Measurements from ENCODE around the gene FAXDC2.

FAXDC2 gene

DNA sequence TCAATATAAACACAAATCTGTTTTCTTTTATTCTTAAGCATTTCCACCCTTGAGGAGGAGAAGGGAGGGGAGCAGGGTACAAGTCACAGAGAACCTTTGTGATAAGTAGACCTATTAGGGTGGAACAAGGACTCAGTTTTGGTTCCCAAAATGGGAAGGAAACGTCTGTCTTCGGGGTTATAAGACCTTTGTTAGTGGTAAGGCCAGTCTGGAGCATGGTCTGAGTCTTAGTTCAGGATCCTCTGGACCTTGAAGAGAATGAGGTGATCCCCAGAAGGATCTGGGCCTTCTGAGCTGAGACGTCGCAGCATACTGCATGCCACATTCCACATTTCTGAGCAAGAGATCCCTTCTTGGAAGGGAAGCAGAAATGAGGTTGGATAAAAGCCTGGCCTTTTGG, 37.2 kb downstream of the FAXDC2 start:
- DNase-seq (ENCODE audit: insufficient read length, low spot score) = no peak
- TF ChIP-seq TAF1 (IDR thresholded peaks at IDR 0.05; ENCODE audit: low read depth, low read length) = no peak
- no peak for TF ChIP-seq SPI1 (IDR thresholded peaks at IDR 0.05; ENCODE audit: low read depth, low read length)
- no peak for TF ChIP-seq PAX5 (IDR thresholded peaks at IDR 0.05; ENCODE audit: insufficient read depth, low read length, severe bottlenecking)
- TF ChIP-seq POLR2AphosphoS5 (IDR thresholded peaks at IDR 0.05; ENCODE audit: low read depth, low read length) = no peak
- no peak for TF ChIP-seq POLR2A (IDR thresholded peaks at IDR 0.05; ENCODE audit: low read depth, low read length)
- no peak for TF ChIP-seq POU2F2 (IDR thresholded peaks at IDR 0.05; ENCODE audit: low read depth, low read length)
- FAIRE-seq = peak; percentile 43

DNA sequence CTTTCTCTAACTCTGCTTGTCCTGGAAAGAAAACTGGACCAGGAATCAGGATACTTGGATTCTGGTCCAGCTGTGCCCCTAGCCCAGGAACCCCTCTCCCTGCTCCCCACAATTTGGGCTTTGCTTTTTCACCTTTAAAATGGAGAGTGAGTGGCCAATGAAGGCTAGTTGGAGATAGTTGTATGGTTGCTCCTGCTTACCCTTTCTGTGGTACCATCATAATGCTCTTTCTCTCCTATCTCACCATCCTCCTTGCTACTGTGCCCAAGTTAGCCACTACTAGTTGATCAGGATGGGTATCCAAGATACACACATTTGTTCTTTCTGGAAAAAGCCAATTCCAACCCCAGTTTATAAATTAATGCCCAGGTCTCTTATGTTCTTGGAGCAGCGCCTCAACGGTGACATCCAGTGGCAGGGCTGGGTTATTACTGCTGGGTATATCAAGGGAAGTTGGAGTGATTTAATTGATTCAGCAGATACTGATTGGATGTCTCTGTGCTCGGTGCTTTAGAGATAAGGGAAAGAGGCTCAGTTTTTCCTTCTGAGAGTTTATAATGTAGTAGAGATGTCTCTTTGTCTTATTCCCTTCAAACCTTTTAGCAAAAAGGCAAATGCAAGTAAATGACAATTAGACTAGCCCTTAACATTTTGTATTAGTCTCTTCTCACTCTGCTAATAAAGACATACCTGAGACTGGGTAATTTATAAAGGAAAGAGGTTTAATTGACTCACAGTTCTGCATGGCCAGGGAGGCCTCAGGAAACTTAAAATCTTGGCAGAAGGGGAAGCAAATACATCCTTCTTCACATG, 38.5 kb downstream of the FAXDC2 start:
- FAIRE-seq = peak; percentile 82
- no peak for TF ChIP-seq POU2F2 (IDR thresholded peaks at IDR 0.05; ENCODE audit: low read depth, low read length)
- no peak for TF ChIP-seq POLR2AphosphoS5 (IDR thresholded peaks at IDR 0.05; ENCODE audit: low read depth, low read length)
- DNase-seq (ENCODE audit: insufficient read length, low spot score) = peak; percentile 45

DNA sequence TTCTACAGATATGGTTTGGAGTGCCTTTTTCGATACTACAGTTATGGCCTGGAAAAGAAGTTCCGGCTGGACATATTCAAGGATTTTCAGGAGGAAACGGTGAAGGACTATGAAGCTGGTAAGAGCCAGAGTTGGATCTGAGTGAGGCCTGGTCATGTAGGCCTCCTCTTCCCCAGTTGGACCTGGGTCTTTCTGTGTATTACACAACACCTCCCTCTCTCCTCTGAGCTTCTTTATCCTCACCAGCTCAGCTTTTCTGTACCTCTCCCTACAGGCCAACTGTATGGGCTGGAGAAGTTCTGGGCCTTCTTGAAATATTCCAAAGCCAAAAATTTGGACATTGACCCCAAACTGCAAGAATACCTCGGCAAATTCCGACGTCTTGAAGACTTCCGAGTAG, 39.2 kb downstream of the FAXDC2 start:
- FAIRE-seq = no peak
- DNase-seq (ENCODE audit: insufficient read length, low spot score) = no peak
- TF ChIP-seq POLR2AphosphoS5 (IDR thresholded peaks at IDR 0.05; ENCODE audit: low read depth, low read length) (no peak), POU2F2 (IDR thresholded peaks at IDR 0.05; ENCODE audit: low read depth, low read length) (no peak), PAX5 (IDR thresholded peaks at IDR 0.05; ENCODE audit: insufficient read depth, low read length, severe bottlenecking) (no peak), TAF1 (IDR thresholded peaks at IDR 0.05; ENCODE audit: low read depth, low read length) (no peak), SPI1 (IDR thresholded peaks at IDR 0.05; ENCODE audit: low read depth, low read length) (no peak), POLR2A (IDR thresholded peaks at IDR 0.05; ENCODE audit: low read depth, low read length) (no peak)

DNA sequence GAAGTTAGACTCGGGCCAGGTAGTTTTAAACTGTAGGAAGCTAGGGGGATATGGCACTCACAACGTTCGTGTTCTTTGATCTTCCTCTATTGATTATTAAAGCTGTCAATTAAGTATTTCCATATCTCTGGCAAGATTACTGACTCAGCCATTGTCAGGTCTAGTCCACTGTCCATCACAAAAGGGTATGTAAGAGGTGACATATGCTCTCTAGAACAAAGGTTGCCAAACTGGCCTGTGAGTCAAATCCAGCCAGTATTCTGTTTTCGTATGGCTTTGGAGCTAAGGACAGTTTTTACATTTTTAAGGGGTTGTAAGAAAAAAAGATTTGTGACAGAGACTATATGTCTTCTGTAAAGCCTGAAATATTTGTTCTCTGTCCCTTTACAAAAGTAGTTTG, 44.2 kb downstream of the FAXDC2 start:
- no peak for DNase-seq (ENCODE audit: insufficient read length, low spot score)
- TF ChIP-seq POLR2AphosphoS5 (IDR thresholded peaks at IDR 0.05; ENCODE audit: low read depth, low read length) (no peak), TAF1 (IDR thresholded peaks at IDR 0.05; ENCODE audit: low read depth, low read length) (no peak), PAX5 (IDR thresholded peaks at IDR 0.05; ENCODE audit: insufficient read depth, low read length, severe bottlenecking) (no peak), POU2F2 (IDR thresholded peaks at IDR 0.05; ENCODE audit: low read depth, low read length) (no peak), SPI1 (IDR thresholded peaks at IDR 0.05; ENCODE audit: low read depth, low read length) (no peak), POLR2A (IDR thresholded peaks at IDR 0.05; ENCODE audit: low read depth, low read length) (no peak)
- FAIRE-seq = no peak

DNA sequence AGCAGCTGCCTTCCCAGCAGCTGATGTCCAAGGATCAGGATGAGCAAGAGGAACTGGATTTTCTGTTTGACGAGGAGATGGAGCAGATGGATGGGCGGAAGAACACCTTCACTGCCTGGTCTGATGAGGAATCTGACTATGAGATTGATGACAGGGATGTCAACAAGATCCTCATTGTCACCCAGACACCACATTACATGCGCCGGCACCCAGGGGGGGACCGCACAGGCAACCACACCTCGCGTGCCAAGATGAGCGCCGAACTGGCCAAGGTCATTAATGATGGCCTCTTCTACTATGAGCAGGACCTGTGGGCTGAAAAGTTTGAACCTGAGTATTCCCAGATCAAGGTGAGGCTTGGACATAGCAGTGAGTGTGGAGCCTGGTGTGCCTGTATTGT, 48.4 kb downstream of the FAXDC2 start:
- DNase-seq (ENCODE audit: insufficient read length, low spot score) = no peak
- no peak for FAIRE-seq
- TF ChIP-seq POLR2A (IDR thresholded peaks at IDR 0.05; ENCODE audit: low read depth, low read length) = no peak
- TF ChIP-seq POU2F2 (IDR thresholded peaks at IDR 0.05; ENCODE audit: low read depth, low read length) = no peak

DNA sequence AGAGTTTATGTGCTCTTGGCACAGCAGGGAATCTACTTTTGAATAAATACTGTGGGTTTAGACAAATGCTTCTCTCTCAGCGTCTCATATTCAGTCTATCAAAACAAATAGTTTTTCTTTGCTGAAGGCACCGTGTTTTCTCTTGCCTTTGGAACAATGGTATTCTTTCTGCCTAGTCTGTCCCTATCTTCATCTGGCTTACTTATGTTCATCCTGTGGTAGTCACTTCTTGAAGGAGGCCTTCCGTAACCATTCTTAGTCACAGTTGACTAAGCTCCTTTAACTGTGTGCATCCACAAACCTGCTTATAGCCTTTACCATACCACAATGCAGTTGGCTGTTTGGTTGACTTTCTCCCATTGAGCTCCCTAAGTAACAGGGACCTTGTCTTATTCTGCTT, 49.3 kb downstream of the FAXDC2 start:
- TF ChIP-seq TAF1 (IDR thresholded peaks at IDR 0.05; ENCODE audit: low read depth, low read length) (no peak), POLR2A (IDR thresholded peaks at IDR 0.05; ENCODE audit: low read depth, low read length) (no peak), SPI1 (IDR thresholded peaks at IDR 0.05; ENCODE audit: low read depth, low read length) (no peak), PAX5 (IDR thresholded peaks at IDR 0.05; ENCODE audit: insufficient read depth, low read length, severe bottlenecking) (no peak), POU2F2 (IDR thresholded peaks at IDR 0.05; ENCODE audit: low read depth, low read length) (no peak), POLR2AphosphoS5 (IDR thresholded peaks at IDR 0.05; ENCODE audit: low read depth, low read length) (no peak)
- FAIRE-seq = no peak
- DNase-seq (ENCODE audit: insufficient read length, low spot score) = no peak

DNA sequence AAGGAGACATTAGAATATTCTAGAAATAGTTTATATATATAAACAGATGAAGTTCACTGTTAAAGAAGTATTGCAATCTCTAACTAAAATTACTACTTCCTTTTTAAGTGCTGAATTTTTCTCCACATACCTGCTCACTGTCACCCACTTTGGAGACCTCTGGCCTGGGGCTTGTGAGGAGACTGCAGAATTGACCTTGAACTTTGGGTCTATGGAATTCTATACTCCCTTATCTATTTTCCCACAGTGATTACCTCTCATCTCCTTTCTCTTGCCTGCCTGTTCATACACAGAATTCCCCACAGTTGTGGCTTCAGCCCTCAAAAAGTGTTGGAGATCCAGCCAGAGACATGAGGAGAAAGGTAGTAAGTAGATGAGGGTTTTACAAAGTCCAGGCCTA, 49.8 kb downstream of the FAXDC2 start:
- TF ChIP-seq SPI1 (IDR thresholded peaks at IDR 0.05; ENCODE audit: low read depth, low read length) = no peak
- no peak for TF ChIP-seq POLR2AphosphoS5 (IDR thresholded peaks at IDR 0.05; ENCODE audit: low read depth, low read length)
- no peak for TF ChIP-seq PAX5 (IDR thresholded peaks at IDR 0.05; ENCODE audit: insufficient read depth, low read length, severe bottlenecking)
- TF ChIP-seq POU2F2 (IDR thresholded peaks at IDR 0.05; ENCODE audit: low read depth, low read length) = no peak
- no peak for TF ChIP-seq POLR2A (IDR thresholded peaks at IDR 0.05; ENCODE audit: low read depth, low read length)
- TF ChIP-seq TAF1 (IDR thresholded peaks at IDR 0.05; ENCODE audit: low read depth, low read length) = no peak
- FAIRE-seq = no peak

DNA sequence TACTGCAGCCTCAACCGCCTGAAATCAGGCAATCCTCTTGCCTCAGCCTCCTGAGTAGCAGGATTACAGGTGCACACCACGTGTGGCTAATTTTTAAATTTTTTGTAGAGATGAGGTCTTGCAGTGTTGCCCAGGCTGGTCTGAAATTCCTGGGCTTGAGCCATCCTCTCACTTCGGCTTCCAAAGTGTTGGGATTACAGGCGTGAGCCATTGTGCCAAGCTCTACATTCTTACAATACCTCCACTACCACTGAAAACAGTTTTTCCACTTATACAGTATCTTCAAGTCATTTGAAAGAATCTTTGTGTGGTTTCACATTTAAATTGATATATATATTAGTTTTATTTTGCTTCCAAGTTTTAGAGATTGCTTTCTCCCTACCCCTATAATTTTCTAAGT, 52.6 kb downstream of the FAXDC2 start:
- DNase-seq (ENCODE audit: insufficient read length, low spot score) (no peak), FAIRE-seq (no peak)

More for the DNA sequence above, 49.8 kb downstream of the FAXDC2 start:
- DNase-seq (ENCODE audit: insufficient read length, low spot score) = no peak

DNA sequence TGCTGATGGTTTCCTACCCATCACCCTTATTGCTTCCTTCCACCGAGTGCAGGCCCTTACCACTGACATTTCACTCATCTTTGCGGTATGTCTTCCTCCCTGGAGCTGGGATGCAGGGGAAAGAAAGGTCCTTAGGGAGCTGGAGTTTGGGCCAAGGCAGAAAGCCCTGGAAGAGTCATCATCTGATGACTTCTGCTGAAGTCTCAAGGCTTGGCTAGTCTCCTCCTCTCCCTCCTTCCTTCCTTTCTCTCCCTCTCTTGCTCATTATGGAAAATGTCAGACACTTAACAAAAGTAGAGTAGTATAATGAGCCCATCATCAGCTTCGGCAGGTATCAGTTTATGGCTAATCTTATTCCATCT, 55.2 kb downstream of the FAXDC2 start:
- no peak for TF ChIP-seq TAF1 (IDR thresholded peaks at IDR 0.05; ENCODE audit: low read depth, low read length)
- no peak for FAIRE-seq
- no peak for DNase-seq (ENCODE audit: insufficient read length, low spot score)

More for the DNA sequence above, 52.6 kb downstream of the FAXDC2 start:
- TF ChIP-seq POLR2AphosphoS5 (IDR thresholded peaks at IDR 0.05; ENCODE audit: low read depth, low read length) = no peak

DNA sequence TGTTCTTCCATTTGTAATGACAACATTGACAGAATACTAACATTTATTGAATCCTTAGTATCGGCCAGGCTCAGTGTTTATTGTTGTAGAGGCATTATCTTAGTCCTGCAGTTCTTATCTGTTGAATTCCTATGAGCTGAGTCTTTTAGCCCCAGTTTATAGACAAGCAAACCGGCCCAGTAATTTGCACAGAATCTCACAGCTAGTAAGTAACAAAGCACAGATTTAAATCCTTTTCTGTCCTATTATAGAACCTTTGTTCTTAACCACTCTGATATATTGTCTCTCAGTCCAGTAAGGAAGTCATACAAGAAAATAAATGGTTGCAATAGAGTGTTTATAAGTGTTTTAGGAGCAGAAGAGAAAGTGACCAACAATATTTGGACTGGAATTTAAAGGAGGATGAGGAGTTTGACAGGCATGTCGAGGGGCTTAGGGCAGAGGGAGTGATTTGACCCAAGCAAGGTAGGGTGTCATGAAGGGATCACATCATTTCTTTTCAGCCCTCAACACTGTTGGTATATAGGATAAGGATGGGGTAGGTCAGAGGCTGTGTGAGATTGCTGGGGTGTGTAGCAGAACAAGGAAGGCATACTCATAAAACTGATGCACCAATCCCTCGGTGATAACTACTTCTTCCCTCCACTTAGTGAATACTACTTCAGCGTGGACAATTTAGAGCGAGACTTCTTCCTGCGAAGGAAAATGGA, 55.7 kb downstream of the FAXDC2 start:
- FAIRE-seq = no peak

More for the DNA sequence above, 55.7 kb downstream of the FAXDC2 start:
- TF ChIP-seq POLR2AphosphoS5 (IDR thresholded peaks at IDR 0.05; ENCODE audit: low read depth, low read length) (no peak), SPI1 (IDR thresholded peaks at IDR 0.05; ENCODE audit: low read depth, low read length) (no peak), TAF1 (IDR thresholded peaks at IDR 0.05; ENCODE audit: low read depth, low read length) (no peak), POLR2A (IDR thresholded peaks at IDR 0.05; ENCODE audit: low read depth, low read length) (no peak), PAX5 (IDR thresholded peaks at IDR 0.05; ENCODE audit: insufficient read depth, low read length, severe bottlenecking) (no peak)
- no peak for DNase-seq (ENCODE audit: insufficient read length, low spot score)
